PFSK-1 (cell line): ENCODE measurements around the gene OSBPL10.

Experiments
- POLR2AphosphoS5 ChIP-seq: IDR thresholded peaks from 2 replicates; pipeline ENCODE4 v1.6.1; 2012; ENCODE audit warnings: low read depth, mild to moderate bottlenecking, control low read depth, low read length, moderate library complexity
- TAF1 ChIP-seq: IDR thresholded peaks from 2 replicates; pipeline ENCODE4 v1.6.1; 2012; ENCODE audit warnings: low read length, control low read depth, borderline replicate concordance; ENCODE audit not compliant: insufficient read depth

GRCh38 chr3:31725568-31725967, 255.5 kb downstream of the OSBPL10 start:
- no peak for TF ChIP-seq POLR2AphosphoS5
- TF ChIP-seq TAF1: no peak
